Stimulated activated CD4-positive, alpha-beta T cell treated with anti-CD3 and anti-CD28 coated beads, Interleukin-12 subunit alpha, Interleukin-12 subunit beta, amount 100 ng/mL, for 4 hours (primary cell): Measurements from ENCODE around the gene BMP6.

Experiments used
- DNase-seq: peaks from one replicate; pipeline ENCODE4 v3.0.0-alpha.2; 2020

BMP6 gene

DNA sequence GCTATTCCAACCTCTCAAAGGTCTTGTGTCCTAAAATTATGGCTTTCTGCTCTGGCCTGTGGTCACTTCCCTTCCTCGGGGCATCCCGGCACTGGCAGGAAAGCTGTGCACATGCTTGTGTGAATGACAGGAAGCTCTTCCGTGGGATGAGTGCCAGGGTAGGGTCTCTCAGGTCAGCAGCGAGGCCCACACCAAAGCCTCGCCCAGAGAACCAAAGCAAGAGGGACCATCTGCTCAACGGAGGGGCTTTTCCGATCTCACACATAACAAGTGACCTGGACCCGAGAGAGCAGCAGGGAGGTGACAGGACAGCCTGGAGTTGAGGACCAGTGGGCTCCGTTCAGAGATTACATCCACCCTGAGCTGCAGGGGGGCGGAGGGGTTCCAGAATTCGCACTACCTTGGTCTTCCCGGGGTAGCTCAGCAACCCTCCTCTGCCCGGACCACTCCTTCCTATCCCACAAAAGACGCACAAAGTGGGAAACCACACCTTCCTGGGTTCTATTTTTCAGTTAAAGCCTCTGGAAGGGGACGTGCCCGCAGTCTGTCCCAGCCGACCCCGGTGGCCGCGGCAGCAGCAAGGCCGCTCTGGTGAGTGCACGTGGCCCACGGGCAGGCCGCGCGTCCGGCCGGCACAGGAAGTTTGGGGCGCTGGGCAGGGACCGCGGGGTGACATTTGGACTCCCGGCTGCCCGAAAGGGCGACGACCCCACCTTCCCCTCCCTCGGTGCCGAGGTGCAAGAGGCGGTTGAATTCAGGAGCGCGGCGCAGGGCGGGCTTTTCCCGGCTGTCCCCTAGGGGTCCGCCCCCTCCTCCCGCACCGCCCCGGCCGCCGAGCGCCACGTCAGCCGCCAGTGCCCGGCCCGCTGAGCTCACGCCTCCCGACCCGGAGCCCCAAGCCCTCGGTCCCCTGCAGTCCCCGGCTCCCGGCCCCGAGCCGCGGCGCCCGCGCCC, 183.7 kb downstream of the BMP6 start:
- DNase-seq = peak; percentile 63

DNA sequence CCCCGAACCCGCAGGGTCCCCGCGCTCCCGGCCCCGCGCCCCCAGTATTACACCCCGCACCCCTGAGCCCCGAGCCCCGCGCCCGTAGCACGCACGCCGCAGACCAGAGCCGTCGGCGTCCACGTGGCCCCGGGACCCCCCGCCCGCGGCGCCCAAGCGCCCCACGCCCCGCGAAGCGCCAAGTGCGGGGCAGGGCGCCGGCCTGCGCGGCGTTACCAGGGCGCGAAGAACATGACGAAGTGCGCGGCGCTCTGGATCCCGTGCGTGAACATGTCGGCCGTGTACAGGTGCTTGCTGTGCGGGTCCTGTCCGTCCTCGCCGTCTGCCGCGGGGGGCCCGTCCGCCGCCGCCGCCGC, 184.4 kb downstream of the BMP6 start:
- DNase-seq = no peak

DNA sequence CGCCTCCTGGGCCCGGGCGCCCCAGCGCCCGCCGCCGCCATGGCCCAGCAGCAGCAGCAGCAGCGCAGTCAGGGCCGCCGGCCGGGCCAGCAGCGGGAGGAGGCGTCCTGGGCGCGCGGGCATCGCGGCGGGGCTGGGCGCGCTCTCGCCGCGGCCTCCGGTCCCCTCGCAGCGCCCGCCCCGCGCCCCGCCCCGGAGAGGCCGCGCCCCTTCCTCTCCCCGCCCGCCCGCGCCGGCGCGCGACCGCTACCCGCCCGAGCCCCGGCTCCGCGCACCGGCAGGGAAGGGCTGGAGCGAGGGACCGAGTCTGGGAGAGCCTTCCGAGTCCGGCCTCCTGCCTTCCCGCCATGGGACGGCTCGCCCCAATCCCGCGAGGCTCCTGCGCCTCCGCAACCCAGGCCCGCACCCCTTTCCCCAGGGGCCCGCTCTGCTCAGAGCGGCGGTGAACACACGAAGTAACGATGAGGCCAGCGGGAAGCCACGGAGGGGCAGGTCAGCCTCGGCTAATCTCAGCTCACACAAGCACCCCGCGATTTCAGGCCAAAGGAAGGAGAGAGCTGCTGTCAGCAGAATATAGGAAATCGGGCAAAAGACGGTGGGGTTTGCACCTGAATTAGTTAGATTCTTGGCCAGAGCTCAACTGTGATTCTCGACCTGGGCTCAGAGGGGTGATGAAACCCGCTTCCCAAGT, 184.9 kb downstream of the BMP6 start, which contains the start of gene TXNDC5:
TXNDC5 (minus strand) TSS at position 135 of the 691 bp plus-strand sequence; CDS start at position 123, 12 bp downstream.
- DNase-seq = peak; percentile 78

DNA sequence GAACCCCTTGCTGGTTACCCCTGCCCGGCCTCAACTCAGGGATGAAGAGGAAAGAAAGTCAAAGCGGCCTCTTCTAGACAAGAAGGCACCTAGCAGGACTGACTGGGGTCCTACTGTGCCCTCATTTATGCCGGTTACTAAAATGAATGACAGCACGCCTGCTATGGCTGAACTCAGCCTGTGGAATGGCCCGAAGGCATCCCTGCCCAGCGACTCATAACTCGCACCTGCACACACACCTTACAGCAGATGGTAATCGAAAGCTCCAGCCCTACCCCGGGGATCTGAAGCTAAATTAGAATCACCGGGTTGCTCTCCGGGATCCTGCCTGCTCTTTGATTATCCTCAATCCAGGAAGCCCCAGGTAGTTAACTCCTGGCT, 185.4 kb downstream of the BMP6 start:
- DNase-seq = no peak

DNA sequence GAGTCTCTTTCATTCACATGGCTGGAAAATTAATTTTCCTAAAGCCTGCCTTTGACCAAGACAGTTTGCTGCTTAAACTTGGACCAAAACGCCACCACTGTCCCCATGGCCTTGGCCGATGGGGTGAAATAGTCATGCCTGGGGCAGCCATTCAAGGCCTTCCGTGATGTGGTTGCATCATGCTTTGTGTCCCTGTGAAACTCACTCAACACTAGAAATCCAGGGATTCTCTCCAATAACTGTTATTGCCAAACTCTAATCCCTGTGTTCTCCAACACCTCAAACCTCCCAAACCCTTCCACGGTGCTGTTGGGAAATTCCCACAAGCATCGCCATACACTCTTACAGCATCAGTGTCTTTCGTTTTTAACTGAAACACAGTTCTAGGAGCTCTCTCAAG, 186.1 kb downstream of the BMP6 start:
- no peak for DNase-seq

DNA sequence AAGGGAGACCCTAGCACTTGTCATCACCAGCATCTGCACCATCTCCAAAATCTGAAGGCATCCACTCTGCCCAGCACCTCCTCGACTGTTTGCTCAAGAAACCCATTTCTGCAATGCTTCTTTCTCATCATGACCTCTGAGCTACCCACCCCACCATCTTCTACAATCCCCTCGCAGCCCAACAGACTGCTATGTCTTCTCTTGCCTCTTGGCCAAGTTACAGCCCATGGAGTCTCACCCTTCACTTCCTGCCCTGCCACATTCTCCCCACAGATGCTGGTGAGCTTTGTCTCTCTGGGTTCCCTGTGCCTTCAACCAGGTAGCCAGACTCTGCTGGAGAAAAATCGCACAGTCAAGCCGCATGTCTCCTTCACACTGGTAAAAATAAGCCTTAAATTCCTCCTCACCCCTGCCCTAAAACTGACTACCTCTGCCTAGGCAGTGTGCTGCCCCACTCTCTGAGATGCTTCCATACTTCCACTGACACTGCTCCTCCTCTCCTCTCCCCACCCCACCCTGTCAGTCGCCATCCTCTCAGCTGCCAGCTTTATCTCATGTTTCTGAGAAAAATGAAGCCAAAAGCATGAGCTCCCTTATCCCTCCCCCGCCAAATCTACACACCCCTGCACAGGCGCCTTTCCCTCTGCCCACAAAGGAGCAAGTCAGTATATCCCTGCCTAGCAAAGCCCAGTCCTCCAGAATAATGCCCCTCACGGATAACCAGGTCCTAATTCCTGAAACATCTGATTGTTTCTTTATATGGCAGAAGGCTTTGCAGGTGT, 187.0 kb downstream of the BMP6 start:
- DNase-seq = no peak

DNA sequence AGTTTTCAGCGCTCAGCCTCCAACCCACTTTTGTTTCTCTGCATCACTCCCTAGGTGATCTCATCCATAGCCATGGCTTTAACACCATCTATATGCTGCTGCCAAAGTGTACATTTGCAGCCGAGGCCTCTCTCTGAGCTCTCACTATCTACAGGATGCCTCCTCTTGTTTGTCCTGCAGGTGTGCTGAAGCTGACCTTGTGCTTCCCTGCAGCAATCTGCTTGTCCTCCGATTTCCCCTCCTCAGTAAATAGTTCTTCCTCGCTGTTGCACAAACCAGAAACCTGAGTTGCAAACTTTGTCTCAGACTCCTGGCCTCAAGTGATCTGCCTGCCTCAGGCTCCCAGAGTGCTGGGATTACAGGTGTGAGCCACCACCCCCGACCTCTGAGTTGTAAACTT, 188.4 kb downstream of the BMP6 start:
- DNase-seq = no peak

DNA sequence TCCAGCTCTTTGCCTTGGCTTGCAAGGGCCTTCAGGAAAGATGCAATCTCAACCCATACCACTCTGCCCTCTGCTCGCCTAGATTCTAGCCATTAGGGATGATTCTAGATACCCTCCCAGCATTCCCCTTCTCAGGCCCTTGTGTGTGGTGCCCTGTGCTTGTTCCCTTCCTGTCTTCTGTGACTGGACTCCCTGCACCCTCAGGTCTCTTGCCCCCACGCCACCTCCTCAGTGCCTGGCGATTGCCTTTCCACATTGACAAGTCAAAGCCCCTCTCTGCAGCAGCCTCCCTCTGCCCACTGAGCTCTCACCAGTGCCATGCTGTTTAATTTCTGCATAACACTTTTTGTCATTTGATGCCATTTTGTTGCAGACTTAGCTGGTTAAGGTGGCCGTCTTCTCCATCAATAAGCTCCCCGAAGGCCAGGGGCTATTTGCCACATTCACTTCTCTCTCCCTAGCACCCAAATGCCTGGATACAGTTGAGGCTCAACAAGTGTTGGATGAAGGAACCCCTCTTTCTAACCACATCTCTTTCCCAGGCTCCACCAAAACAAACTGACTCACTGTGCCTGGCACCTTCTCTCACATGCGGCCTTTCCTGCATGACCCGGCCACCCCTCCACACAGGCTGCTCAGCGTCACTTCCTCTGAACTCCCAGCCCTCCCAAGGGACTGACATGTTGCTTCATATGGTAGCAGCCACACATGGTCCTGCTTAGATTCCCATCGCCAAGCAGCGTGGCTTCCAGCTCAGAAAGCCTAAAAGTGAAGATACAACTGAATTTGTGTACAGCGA, 189.3 kb downstream of the BMP6 start:
- DNase-seq = no peak

DNA sequence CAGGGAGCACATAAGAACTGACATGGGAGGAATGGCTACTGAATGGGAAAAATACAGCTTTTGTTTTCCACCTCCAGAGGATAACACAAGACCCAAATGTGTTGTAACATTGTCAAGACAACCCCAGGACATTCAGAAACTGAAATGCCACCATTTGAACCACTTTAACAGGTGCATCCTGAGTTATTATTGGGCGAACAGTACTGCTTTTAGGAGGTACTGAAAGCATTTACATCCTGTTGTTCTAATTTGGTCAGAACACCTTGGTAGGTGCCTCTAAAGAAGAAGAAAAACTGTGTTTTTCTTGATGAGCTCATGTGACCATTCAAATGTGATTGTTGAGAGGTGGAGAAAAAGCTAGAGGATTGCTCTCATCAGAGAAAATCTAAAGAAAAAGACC, 191.1 kb downstream of the BMP6 start:
- no peak for DNase-seq

DNA sequence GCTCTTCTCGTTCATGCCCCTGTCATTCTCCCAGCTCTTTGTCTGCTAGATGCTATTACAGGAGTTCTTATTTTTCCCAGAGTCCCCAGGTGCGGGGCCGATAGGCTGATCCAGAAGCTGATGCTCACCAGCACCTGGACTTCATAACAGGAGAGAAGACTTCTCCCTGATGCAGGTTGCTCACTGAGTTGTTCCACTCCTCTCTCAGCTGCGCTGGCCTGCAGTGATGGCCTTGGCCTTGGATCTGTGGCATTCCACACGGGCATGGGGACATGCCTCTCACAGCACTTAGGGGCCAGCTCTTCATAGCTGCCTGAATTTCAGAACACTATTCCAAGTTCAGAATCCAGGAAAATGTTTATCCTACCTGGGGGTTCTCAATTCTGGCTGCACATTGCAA, 191.8 kb downstream of the BMP6 start:
- no peak for DNase-seq

DNA sequence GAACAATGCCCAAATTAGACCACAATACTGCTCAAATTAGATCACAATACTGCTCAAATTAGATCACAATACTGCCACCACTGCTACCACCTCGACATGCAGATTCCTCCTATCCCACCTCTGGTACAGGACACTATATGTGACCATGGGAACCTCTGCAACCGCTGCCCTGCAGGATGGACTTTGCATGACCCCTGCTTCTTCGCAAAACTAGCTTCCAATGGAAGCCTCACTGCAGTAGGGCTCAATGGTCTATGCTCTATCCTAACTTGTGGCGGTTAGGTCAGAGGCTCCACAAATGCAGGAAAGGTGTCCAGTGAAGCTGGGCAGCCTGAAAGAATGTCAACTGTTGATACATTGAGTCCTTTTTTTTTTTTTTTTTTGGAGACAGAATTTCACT, 192.5 kb downstream of the BMP6 start:
- no peak for DNase-seq

DNA sequence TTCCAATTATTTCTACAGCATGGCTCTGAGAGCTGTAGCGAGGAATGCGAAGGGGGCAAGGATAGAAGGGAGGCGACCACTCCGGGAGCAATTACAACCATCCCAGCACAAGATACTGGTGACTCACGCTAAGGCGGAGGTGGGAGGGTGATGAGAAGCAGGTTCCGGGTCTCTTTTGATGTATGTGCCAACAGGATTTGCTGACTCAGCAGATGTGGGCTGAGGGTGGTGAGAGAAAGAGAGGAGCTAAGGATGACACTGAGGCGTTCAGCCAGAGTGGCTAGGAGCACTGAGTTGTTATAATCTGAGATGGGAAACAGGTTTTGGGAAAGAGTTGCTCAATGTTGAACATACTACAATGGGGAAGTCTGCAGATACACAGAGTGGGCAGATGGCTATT, 194.0 kb downstream of the BMP6 start:
- DNase-seq = peak; percentile 38

DNA sequence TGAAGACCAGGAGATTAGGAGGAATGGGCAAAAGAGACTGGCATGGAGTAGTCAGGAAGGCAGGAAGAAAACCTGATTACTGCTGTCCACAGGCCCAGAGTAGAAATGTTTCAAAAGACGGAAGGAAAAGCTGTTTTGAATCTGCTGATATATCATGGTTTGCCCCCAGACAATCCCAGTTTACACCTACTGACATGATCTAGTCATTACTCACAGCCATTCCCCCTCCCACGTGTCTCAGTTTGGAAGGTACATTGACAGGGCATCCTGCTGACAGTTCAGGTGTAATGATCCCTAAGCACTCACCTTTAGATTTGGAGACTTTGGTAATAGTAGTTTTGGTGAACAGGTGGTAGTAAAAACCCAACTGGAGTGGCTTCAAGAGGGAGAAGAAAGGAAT, 194.5 kb downstream of the BMP6 start:
- no peak for DNase-seq

DNA sequence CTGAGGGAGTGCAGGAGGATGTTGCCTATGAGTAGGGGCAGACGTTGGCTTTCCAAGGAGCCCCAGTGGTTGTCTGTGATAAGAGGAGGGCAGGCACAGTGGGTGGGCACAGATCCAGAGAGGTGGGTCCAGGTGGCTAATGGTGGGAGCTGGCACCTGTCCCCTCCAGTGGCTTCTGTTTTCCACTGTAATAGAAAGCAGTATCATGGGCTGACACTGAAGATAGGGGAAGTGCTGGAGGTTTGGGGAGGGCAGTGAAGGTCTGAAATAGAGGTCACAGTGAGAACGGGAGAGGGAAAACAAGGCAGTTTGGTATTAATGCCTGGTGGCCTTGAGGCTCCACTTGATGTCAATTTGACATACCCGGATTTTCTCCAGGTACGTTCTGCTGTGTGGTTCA, 195.1 kb downstream of the BMP6 start:
- no peak for DNase-seq

DNA sequence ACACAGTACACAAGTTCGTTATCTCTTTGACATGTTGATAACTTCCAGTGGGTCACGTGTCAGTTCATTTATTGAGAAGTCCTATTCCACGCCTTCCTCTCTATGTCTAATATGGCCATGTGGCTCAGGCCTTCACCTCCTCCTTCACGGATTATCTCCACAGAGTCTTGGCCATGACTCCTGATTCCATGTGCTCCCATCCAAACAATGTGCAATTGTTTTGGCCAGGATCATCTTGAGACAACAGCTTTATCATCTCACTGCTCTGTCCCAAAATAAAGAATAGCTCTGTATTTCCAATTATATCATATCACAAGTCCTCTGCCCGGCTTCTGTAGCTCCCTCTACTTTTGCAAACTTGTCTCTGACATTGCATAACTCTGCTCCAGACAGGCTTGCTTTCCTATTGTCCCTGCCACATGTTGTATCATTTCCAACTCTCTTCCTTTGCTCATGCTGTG, 195.8 kb downstream of the BMP6 start:
- no peak for DNase-seq

DNA sequence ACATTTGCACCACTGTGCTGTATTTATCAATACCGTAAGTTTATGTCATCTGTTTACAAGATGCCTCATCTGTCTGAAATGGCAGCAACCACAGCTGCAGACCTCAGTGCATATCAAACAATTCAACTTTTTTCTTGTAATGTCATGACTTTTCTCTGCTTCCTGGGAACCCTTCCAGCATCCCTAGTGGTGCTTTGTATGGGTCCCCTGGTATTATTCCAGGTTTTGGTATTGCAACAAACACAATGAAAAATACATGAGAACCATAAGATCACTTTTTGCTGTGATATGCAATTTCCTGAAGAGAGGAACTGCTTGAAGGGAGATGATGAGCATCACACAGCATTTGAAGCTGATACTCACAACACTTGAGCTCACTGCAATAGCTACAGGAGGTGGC, 196.7 kb downstream of the BMP6 start:
- no peak for DNase-seq

DNA sequence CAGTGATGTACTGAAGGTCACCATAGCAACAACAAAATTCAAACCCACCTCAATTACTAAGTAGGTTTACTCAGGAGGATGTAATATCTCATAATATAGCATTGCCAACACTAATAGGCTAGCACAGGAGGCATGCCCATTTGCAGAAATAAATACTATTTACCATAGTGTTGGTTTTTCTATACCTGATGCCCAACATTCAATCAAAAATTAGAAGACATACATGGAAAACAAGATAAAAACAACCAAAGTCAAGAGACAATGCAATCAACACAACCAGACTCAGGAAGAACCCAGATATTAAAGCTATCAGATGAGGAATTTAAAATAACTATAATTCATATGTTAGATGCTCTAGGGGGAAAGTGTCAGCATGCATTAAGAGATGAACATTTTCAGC, 199.0 kb downstream of the BMP6 start:
- DNase-seq = no peak
